BLaER1 (cell line): ENCODE measurements around the gene KRTAP4-16.
"Not testable (repeated sequence)": the region's sequence is repeated elsewhere in the genome, so short reads cannot be mapped to it uniquely, and the experiment has no call there.

Experiments
- H3K27ac ChIP-seq: shearing (Covaris generic); formaldehyde crosslinking; 2 replicates; pipeline ENCODE4 v1.8.1; 2022
- H3K27me3 ChIP-seq: shearing (Covaris generic); formaldehyde crosslinking; 2 replicates; pipeline ENCODE4 v1.8.1; 2022
- H3K36me3 ChIP-seq: shearing (Covaris generic); formaldehyde crosslinking; 2 replicates; pipeline ENCODE4 v1.8.1; 2022
- H3K4me1 ChIP-seq: shearing (Covaris generic); formaldehyde crosslinking; 2 replicates; pipeline ENCODE4 v1.8.1; 2022
- H3K4me2 ChIP-seq: shearing (Covaris generic); formaldehyde crosslinking; 2 replicates; pipeline ENCODE4 v1.8.1; 2022
- H3K4me3 ChIP-seq: shearing (Covaris generic); formaldehyde crosslinking; 2 replicates; pipeline ENCODE4 v1.8.1; 2022
- H3K9ac ChIP-seq: shearing (Covaris generic); formaldehyde crosslinking; 2 replicates; pipeline ENCODE4 v1.8.1; 2022
- H3K9me3 ChIP-seq: shearing (Covaris generic); formaldehyde crosslinking; 2 replicates; pipeline ENCODE4 v1.8.1; 2022
- H4K20me1 ChIP-seq: shearing (Covaris generic); formaldehyde crosslinking; 2 replicates; pipeline ENCODE4 v1.8.1; 2022
- Cebpa-rat ChIP-seq: shearing (Covaris generic); IDR thresholded peaks from 2 replicates; pipeline ENCODE4 v1.8.1; 2022

KRTAP4-16 gene

DNA sequence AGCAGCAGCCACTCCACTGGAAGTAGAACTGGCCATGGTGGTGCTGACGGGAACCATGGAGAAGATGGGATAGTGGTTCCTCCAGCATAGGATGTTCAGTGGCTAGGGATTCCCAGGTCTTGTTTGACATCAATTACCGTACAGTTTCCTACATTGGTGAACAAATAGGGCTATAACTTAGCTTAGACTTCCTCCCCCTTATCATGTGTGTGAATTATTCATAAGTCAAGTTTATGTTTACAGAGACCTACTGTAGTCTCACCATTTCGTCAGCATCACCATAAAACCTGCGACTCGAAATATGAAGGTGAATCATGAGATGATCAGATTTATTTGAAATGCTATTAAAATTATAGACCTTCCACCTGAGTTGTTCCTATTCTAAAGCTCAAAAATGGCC lies 43.3 kb downstream of the KRTAP4-16 start:
- Histone ChIP-seq H3K4me1 (no peaks in the 10 kb centered on the region), H3K4me3 (no peak overlapping the region), H3K4me2 (no peak overlapping the region), H3K36me3 (no peaks in the 10 kb centered on the region), H3K9me3 (0 out of 2 replicates have a peak, but pooled peaks cover 6% of the 10 kb centered on the region), H4K20me1 (no peaks in the 10 kb centered on the region), H3K9ac (no peak overlapping the region), H3K27me3 (no peaks in the 10 kb centered on the region), H3K27ac (no peak overlapping the region)
- no peak for TF ChIP-seq Cebpa-rat

DNA sequence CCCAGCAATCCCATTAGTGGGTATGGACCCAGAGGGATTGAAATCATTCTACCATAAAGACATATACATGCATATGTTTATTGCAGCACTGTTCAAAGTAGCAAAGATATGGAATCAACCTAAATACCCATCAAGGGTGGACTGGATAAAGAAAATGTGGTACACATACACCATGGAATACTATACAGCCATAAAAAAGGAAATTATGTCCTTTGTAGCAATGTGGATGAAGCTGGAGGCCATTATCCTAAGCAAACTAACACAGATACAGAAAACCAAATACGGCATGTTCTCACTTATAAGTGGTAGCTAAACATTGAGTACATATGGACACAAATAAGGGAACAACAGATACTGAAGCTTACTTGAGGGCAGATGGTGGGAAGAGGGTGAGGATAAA lies 44.5 kb downstream of the KRTAP4-16 start:
- no peak for TF ChIP-seq Cebpa-rat
- Histone ChIP-seq H4K20me1 (no peaks in the 10 kb centered on the region), H3K36me3 (no peaks in the 10 kb centered on the region), H3K4me3 (no peak overlapping the region), H3K27me3 (no peaks in the 10 kb centered on the region), H3K9ac (no peak overlapping the region), H3K9me3 (peaks cover 6% of the 10 kb centered on the region; the same call in 1 of the 2 replicates), H3K4me1 (no peaks in the 10 kb centered on the region), H3K27ac (no peak overlapping the region), H3K4me2 (no peak overlapping the region)

DNA sequence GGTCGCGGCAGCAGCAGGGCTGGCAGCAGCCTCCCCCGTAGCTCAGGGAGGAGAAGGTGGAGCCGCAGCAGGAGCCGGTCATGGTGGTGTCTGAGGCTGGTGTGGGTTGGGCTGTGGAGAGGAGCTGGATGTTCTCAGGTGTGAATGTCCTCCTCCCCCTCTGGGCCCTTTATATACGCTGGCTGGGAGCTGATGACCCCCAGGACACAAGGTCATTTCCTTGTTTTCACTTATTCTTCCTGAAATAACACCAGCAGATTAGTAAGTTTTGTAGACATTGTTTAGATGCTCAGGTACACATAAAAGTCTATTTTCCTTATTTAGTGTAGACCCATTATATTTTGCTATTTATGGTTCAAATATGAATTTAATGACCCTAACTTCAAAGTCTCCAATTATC lies 46.9 kb downstream of the KRTAP4-16 start, which contains the start of gene KRTAP2-2:
Gene KRTAP2-2, minus strand, starts transcription at position 101 of the 400 bp plus-strand sequence. Its CDS starts 19 bp downstream, at position 82.
- H3K4me2 ChIP-seq, H3K4me1 ChIP-seq, H4K20me1 ChIP-seq, H3K36me3 ChIP-seq, H3K4me3 ChIP-seq, H3K27ac ChIP-seq, H3K9me3 ChIP-seq, H3K9ac ChIP-seq, H3K27me3 ChIP-seq: not testable (repeated sequence)

GRCh38 chr17:41054556-41054955 lies 47.5 kb downstream of the KRTAP4-16 start:
- H3K4me1 ChIP-seq, H3K27me3 ChIP-seq, H3K9me3 ChIP-seq, H4K20me1 ChIP-seq, H3K4me3 ChIP-seq, H3K27ac ChIP-seq, H3K4me2 ChIP-seq, H3K9ac ChIP-seq, H3K36me3 ChIP-seq: not testable (repeated sequence)

GRCh38 chr17:41054025-41054424 lies 48.0 kb downstream of the KRTAP4-16 start:
- no peaks in the 10 kb centered on the region for H3K4me1 ChIP-seq
- H3K9ac ChIP-seq = no peak overlapping the region
- no peak overlapping the region for H3K27ac ChIP-seq
- H4K20me1 ChIP-seq = no peaks in the 10 kb centered on the region
- no peak overlapping the region for H3K4me3 ChIP-seq
- H3K4me2 ChIP-seq = no peak overlapping the region
- H3K27me3 ChIP-seq = no peaks in the 10 kb centered on the region
- H3K36me3 ChIP-seq = no peaks in the 10 kb centered on the region
- TF ChIP-seq Cebpa-rat = no peak
- H3K9me3 ChIP-seq = peaks cover 6% of the 10 kb centered on the region; the same call in 1 of the 2 replicates

DNA sequence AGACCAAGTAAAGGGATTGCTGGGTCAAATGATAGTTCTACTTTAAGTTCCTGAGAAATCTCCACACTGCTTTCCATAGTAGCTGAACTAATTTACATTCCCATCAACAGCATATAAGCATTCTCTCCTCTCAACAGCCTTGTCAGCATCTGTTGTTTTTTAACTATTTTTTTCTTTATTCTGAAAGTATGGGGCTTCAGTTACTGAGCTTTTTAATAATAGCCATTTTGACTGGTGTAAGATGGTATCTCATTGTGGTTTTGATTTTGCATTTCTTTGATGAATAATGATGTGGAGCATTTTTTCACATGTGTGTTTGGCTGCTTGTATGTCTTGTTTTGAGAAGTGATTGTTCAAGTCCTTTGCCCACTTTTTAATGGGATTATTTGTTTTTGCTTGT lies 49.4 kb downstream of the KRTAP4-16 start:
- Histone ChIP-seq H3K27ac (no peak overlapping the region), H3K4me1 (no peaks in the 10 kb centered on the region), H3K9ac (no peak overlapping the region), H4K20me1 (no peaks in the 10 kb centered on the region), H3K27me3 (no peaks in the 10 kb centered on the region), H3K36me3 (no peaks in the 10 kb centered on the region), H3K4me2 (no peak overlapping the region), H3K9me3 (peaks cover 4% of the 10 kb centered on the region; the same call in 1 of the 2 replicates), H3K4me3 (no peak overlapping the region)
- no peak for TF ChIP-seq Cebpa-rat
